Mesenchymal stem cell (in vitro differentiated cells and primary cell): ENCODE results near the gene UBE2D3.

Experiments used
- DNase-seq: peaks from one replicate; pipeline ENCODE4 v3.0.0-alpha.2; 2013
- H2AFZ ChIP-seq: one replicate; pipeline ENCODE4 v1.6.1; 2013; ENCODE audit warnings: low read depth, mild to moderate bottlenecking, control low read depth, inconsistent platforms, low read length, moderate library complexity
- H2AK5ac ChIP-seq: 2 replicates; pipeline ENCODE4 v1.6.1; 2013; ENCODE audit warnings: low read length, moderate library complexity, mild to moderate bottlenecking, inconsistent platforms; ENCODE audit not compliant: severe bottlenecking
- H2BK120ac ChIP-seq: one replicate; pipeline ENCODE4 v1.6.1; 2013; ENCODE audit warnings: low read depth, mild to moderate bottlenecking, inconsistent platforms, low read length, moderate library complexity
- H2BK12ac ChIP-seq, 2 experiments: one replicate each; pipeline ENCODE4 v1.6.1; 2013; ENCODE audit warnings: inconsistent platforms in 2 of 2, low read length in 2 of 2, mild to moderate bottlenecking in 2 of 2, moderate library complexity in 2 of 2, control low read depth in 1 of 2
- H2BK15ac ChIP-seq: one replicate; pipeline ENCODE4 v1.6.1; 2013; ENCODE audit warnings: mild to moderate bottlenecking, low read depth, inconsistent platforms; ENCODE audit not compliant: poor library complexity, severe bottlenecking
- H2BK5ac ChIP-seq: 2 replicates; pipeline ENCODE4 v1.6.1; 2013; ENCODE audit warnings: low read depth, mild to moderate bottlenecking, low read length, control low read depth, inconsistent platforms; ENCODE audit not compliant: poor library complexity, severe bottlenecking
- H3K14ac ChIP-seq, 2 experiments: one replicate each; pipeline ENCODE4 v1.6.1; 2013; ENCODE audit warnings: inconsistent platforms in 2 of 2, low read length in 2 of 2, control low read depth in 1 of 2, mild to moderate bottlenecking in 1 of 2, moderate library complexity in 1 of 2
- H3K18ac ChIP-seq, 2 experiments: one replicate each; pipeline ENCODE4 v1.6.1; 2013; ENCODE audit warnings: inconsistent platforms in 2 of 2, low read length in 2 of 2, control low read depth in 1 of 2, low read depth in 1 of 2, mild to moderate bottlenecking in 1 of 2
- H3K23ac ChIP-seq, 2 experiments: one replicate each; pipeline ENCODE4 v1.6.1; 2013; ENCODE audit warnings: inconsistent platforms in 2 of 2, low read length in 2 of 2, mild to moderate bottlenecking in 2 of 2, moderate library complexity in 2 of 2, control low read depth in 1 of 2
- H3K27ac ChIP-seq: 2 replicates; pipeline ENCODE4 v1.5.1; 2013; ENCODE audit warnings: mild to moderate bottlenecking, moderate library complexity, low read length, control low read depth, inconsistent platforms; ENCODE audit not compliant: poor library complexity, severe bottlenecking
- H3K27me3 ChIP-seq, 2 experiments: 2 replicates each; pipeline versions ENCODE4 v1.6.1 to v1.7.0; 2013; ENCODE audit warnings: low read length in 2 of 2, mild to moderate bottlenecking in 2 of 2, moderate library complexity in 2 of 2, control low read depth in 1 of 2, inconsistent platforms in 1 of 2; ENCODE audit not compliant: control insufficient read depth in 1 of 2, insufficient read depth in 1 of 2
- H3K36me3 ChIP-seq, 2 experiments: 2 replicates each; pipeline versions ENCODE4 v1.6.1 to v1.7.0; 2013; ENCODE audit warnings: low read length in 2 of 2, control low read depth in 1 of 2, inconsistent platforms in 1 of 2, low read depth in 1 of 2, mild to moderate bottlenecking in 1 of 2; ENCODE audit not compliant: insufficient read depth in 2 of 2, control insufficient read depth in 1 of 2
- H3K4ac ChIP-seq, 2 experiments: one replicate each; pipeline ENCODE4 v1.6.1; 2013; ENCODE audit warnings: inconsistent platforms in 2 of 2, low read length in 2 of 2, mild to moderate bottlenecking in 2 of 2, moderate library complexity in 2 of 2, control low read depth in 1 of 2, low read depth in 1 of 2
- H3K4me1 ChIP-seq: 2 replicates; pipeline ENCODE4 v1.6.1; 2013; ENCODE audit warnings: low read depth, low read length, control low read depth; ENCODE audit not compliant: control insufficient read depth, insufficient read depth
- H3K4me2 ChIP-seq: 2 replicates; pipeline ENCODE4 v1.6.1; 2013; ENCODE audit warnings: low read length, mild to moderate bottlenecking, inconsistent platforms; ENCODE audit not compliant: poor library complexity, severe bottlenecking
- H3K4me3 ChIP-seq, 2 experiments: 2 replicates each; pipeline versions ENCODE4 v1.5.1 to v1.7.0; 2013; ENCODE audit warnings: low read length in 2 of 2, mild to moderate bottlenecking in 2 of 2, control low read depth in 1 of 2, low read depth in 1 of 2; ENCODE audit not compliant: insufficient read depth in 1 of 2
- H3K79me1 ChIP-seq: replicated peaks from 2 replicates; pipeline ENCODE4 v1.6.1; 2013; ENCODE audit warnings: mild to moderate bottlenecking, control low read depth, low read length, inconsistent platforms; ENCODE audit not compliant: poor library complexity, severe bottlenecking
- H3K9ac ChIP-seq: 2 replicates; pipeline ENCODE4 v1.7.0; 2013; ENCODE audit warnings: mild to moderate bottlenecking, low read length, moderate library complexity
- H3K9me3 ChIP-seq: 2 replicates; pipeline ENCODE4 v1.7.0; 2013; ENCODE audit warnings: mild to moderate bottlenecking, low read length; ENCODE audit not compliant: control insufficient read depth
- H4K8ac ChIP-seq: one replicate; pipeline ENCODE4 v1.6.1; 2013; ENCODE audit warnings: inconsistent platforms, mild to moderate bottlenecking, low read length, moderate library complexity
- H4K91ac ChIP-seq: one replicate; pipeline ENCODE4 v1.6.1; 2013; ENCODE audit warnings: mild to moderate bottlenecking, low read length, inconsistent platforms
- WGBS: methylation state at CpG from one replicate; pipeline ENCODE4 v1.1.7; 2013; ENCODE audit warnings: mixed read lengths; 5-methylcytosine and 5-hydroxymethylcytosine counted together

The UBE2D3 gene

DNA sequence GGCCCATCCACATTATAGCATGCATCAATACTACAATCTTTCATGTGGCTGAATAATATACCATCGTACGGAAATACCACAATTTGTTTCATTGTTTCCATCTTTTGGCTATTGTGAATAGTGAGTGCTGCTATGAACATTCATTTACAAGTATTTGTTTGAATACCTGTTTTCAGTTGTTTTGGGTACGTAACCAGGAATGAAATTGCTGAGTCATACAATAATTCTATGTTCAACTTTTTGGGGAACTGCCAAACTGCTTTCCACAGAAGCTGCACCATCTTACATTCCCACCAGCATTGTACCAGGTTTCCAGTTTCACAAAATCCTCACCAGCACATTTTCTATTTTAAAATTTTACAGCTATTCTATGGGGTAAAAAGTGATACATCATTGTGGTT is 38.0 kb downstream of the UBE2D3 start:
- no peak overlapping the region for H4K91ac ChIP-seq
- H2BK5ac ChIP-seq, result no peak overlapping the region
- H3K4me1 ChIP-seq, result no peaks in the 10 kb centered on the region
- no peak overlapping the region for H3K18ac ChIP-seq
- no peak overlapping the region for H2AK5ac ChIP-seq
- no peak overlapping the region for H2BK12ac ChIP-seq
- H2AFZ ChIP-seq, result no peak overlapping the region
- no peaks in the 10 kb centered on the region for H3K9me3 ChIP-seq
- H3K4me3 ChIP-seq, result no peak overlapping the region
- H3K79me1 ChIP-seq, result peaks cover 3% of the 10 kb centered on the region
- H3K36me3 ChIP-seq, result peaks cover 4 to 35% of the 10 kb centered on the region in 2 experiments
- no peak for DNase-seq
- no peak overlapping the region for H3K23ac ChIP-seq
- H3K27ac ChIP-seq, result no peak overlapping the region
- H3K9ac ChIP-seq, result no peak overlapping the region
- no peak overlapping the region for H4K8ac ChIP-seq
- WGBS, result 89% methylated on average over 1 of the region's 3 CpGs
- H2BK120ac ChIP-seq, result no peak overlapping the region
- no peak overlapping the region for H3K4ac ChIP-seq
- H3K14ac ChIP-seq, result no peak overlapping the region
- no peak overlapping the region for H3K4me2 ChIP-seq
- no peak overlapping the region for H2BK15ac ChIP-seq
- no peaks in the 10 kb centered on the region for H3K27me3 ChIP-seq

- Histone ChIP-seq H3K36me3 (peaks cover 4 to 22% of the 10 kb centered on the region in 2 experiments), H3K79me1 (no peaks in the 10 kb centered on the region), H3K27ac (no peak overlapping the region), H2BK12ac (no peak overlapping the region), H4K91ac (no peak overlapping the region), H4K8ac (no peak overlapping the region), H3K9me3 (no peaks in the 10 kb centered on the region), H3K4ac (no peak overlapping the region), H3K4me2 (no peak overlapping the region), H2BK120ac (no peak overlapping the region), H3K4me3 (no peak overlapping the region), H3K9ac (peak overlapping the region; percentile 15), H2BK15ac (no peak overlapping the region), H3K4me1 (no peaks in the 10 kb centered on the region), H3K14ac (no peak overlapping the region), H2AK5ac (no peak overlapping the region), H2BK5ac (no peak overlapping the region), H3K23ac (no peak overlapping the region), H2AFZ (no peak overlapping the region), H3K18ac (no peak overlapping the region), H3K27me3 (no peaks in the 10 kb centered on the region)
- no peak for DNase-seq
- WGBS, result 100% methylated on average over 3 of the region's 3 CpGs
Measured at GRCh38 chr4:102787944-102788343, 39.4 kb downstream of the UBE2D3 start.

- no peak overlapping the region for H2AFZ ChIP-seq
- H3K9me3 ChIP-seq, result no peaks in the 10 kb centered on the region
Measured at GRCh38 chr4:102787096-102787881, 40.1 kb downstream of the UBE2D3 start.

DNA sequence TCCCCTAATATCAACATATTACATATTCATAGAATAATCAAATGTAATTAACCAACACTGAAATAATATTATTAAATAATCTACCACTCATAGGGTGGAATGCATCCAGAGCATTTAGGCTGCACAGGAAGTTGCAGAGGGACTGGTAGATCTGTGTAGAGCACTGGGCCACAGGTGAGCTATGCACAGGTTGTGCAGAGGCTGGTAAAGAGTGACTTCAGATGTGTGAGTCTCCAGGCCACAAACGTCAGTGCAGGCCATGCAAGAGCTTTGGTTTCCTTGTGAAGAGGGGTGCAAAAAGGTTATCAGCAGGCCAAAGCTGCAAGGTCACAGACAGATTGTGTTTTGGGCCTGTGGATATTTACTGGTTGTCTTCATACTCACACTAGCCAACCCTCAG is 41.1 kb downstream of the UBE2D3 start:
- H3K4me3 ChIP-seq, result no peak overlapping the region
- no peak overlapping the region for H2BK5ac ChIP-seq
- H3K4me1 ChIP-seq, result no peaks in the 10 kb centered on the region
- no peak overlapping the region for H3K27ac ChIP-seq
- no peak overlapping the region for H2AK5ac ChIP-seq
- no peaks in the 10 kb centered on the region for H3K27me3 ChIP-seq
- no peaks in the 10 kb centered on the region for H3K9me3 ChIP-seq
- no peak overlapping the region for H2BK15ac ChIP-seq
- H2BK120ac ChIP-seq, result no peak overlapping the region
- no peak overlapping the region for H3K4ac ChIP-seq
- H3K14ac ChIP-seq, result no peak overlapping the region
- 80% methylated on average over 1 of the region's 1 CpG for WGBS
- H4K91ac ChIP-seq, result no peak overlapping the region
- H2AFZ ChIP-seq, result no peak overlapping the region
- DNase-seq, result no peak
- no peak overlapping the region for H3K4me2 ChIP-seq
- peaks cover under 1 to 5% of the 10 kb centered on the region in 2 experiments for H3K36me3 ChIP-seq
- no peak overlapping the region for H2BK12ac ChIP-seq
- no peaks in the 10 kb centered on the region for H3K79me1 ChIP-seq
- H3K18ac ChIP-seq, result no peak overlapping the region
- H3K23ac ChIP-seq, result no peak overlapping the region
- H4K8ac ChIP-seq, result no peak overlapping the region
- H3K9ac ChIP-seq, result no peak overlapping the region

More at GRCh38 chr4:102787096-102787881, 40.1 kb downstream of the UBE2D3 start:
- Histone ChIP-seq H2AK5ac (no peak overlapping the region), H3K18ac (no peak overlapping the region), H3K23ac (no peak overlapping the region), H3K14ac (no peak overlapping the region), H3K4me2 (no peak overlapping the region), H3K79me1 (no peaks in the 10 kb centered on the region), H3K4me1 (no peaks in the 10 kb centered on the region), H3K4me3 (no peak overlapping the region), H3K27ac (no peak overlapping the region), H2BK15ac (no peak overlapping the region), H3K36me3 (peaks cover 4 to 15% of the 10 kb centered on the region in 2 experiments), H3K9ac (peak overlapping the region; percentile 15), H2BK12ac (no peak overlapping the region), H4K8ac (no peak overlapping the region), H3K4ac (no peak overlapping the region), H4K91ac (no peak overlapping the region), H2BK120ac (no peak overlapping the region), H3K27me3 (no peaks in the 10 kb centered on the region), H2BK5ac (no peak overlapping the region)
- DNase-seq, result peak; percentile 71
- WGBS, result 96% methylated on average over 7 of the region's 7 CpGs
